ENCODE measurements around the gene NR2F6.

The NR2F6 gene

GRCh38 chr19:17264641-17264979, 18.9 kb upstream of the NR2F6 start, which contains the start of gene USHBP1:
Gene USHBP1, minus strand, starts transcription at chr19:17264745. Its CDS starts 446 bp downstream, at chr19:17264299.
- no peak within 1 kb of the TSS for H3K9ac ChIP-seq
- no peaks in the 10 kb centered on the region for H3K9me3 ChIP-seq (ENCODE audit: control insufficient read depth, low read length)
- H3K4me1 ChIP-seq: peaks cover 5% of the 10 kb centered on the region
- no peak within 1 kb of the TSS for H3K4me2 ChIP-seq (ENCODE audit: low read length)
- peak within 1 kb of the TSS; percentile 49 for H3K27ac ChIP-seq
- no peak within 1 kb of the TSS for H3K4me3 ChIP-seq (ENCODE audit: low read depth, low read length)
- H2AFZ ChIP-seq: no peak within 1 kb of the TSS
- no peaks in the 10 kb centered on the region for H3K79me2 ChIP-seq
- H3K27me3 ChIP-seq (ENCODE audit: control insufficient read depth, insufficient read depth, low read length): no peaks in the 10 kb centered on the region
- TF ChIP-seq CTCF (IDR thresholded peaks at IDR 0.05): no peak
- no peaks in the 10 kb centered on the region for H3K36me3 ChIP-seq (ENCODE audit: control insufficient read depth, insufficient read depth, low read length)

DNA sequence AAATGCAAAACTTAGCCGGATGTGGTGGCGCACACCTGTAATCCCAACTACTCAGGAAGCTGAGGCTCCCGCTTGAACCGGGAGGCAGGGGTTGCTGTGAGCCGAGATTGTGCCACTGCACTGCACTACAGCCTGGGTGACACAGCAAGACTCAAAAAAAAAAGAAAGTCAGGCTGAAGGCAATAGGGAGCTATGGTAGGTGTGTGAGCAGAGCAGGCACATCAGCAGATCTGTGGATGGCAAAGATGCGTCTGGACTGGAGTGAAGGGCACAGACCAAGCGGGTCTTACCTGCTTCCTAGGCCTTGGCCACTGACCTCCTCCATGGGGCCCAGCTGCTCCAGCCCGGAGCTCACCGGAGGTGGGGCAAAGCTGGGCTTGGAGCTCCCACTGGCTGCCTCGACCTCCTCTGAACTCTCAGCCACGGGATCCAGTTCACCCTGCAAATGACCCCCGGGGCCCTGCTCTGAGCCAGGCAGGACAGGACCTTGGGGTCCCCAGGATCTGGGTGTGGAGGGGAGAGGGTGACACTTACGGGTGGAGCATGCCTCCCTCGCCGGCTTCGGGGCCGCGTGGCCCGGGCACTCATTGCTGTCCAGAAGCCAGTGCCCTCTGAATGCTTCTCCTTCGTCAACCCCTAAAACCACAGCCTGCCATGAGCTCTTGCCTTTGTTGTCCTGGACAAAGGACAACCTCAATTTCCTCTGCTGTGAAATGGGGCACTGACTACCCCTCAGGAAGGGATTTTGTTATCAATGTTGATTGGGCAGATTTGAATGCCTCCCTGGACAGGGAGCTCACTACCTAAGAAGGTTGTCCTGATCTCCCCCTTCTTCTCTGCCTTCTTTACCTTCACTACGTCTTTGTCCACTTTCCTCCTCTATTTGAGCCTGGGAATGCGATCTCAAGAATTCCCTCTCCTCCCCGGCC, 18.3 kb upstream of the NR2F6 start:
- Histone ChIP-seq H3K4me2 (ENCODE audit: low read length) (no peak overlapping the region), H3K9ac (no peak overlapping the region), H3K4me1 (peaks cover 5% of the 10 kb centered on the region), H3K27ac (peak overlapping the region; percentile 49), H3K9me3 (ENCODE audit: control insufficient read depth, low read length) (no peaks in the 10 kb centered on the region), H3K4me3 (ENCODE audit: low read depth, low read length) (no peak overlapping the region), H3K79me2 (no peaks in the 10 kb centered on the region), H3K27me3 (ENCODE audit: control insufficient read depth, insufficient read depth, low read length) (no peaks in the 10 kb centered on the region), H2AFZ (no peak overlapping the region), H3K36me3 (ENCODE audit: control insufficient read depth, insufficient read depth, low read length) (no peaks in the 10 kb centered on the region)
- TF ChIP-seq CTCF (IDR thresholded peaks at IDR 0.05): no peak

DNA sequence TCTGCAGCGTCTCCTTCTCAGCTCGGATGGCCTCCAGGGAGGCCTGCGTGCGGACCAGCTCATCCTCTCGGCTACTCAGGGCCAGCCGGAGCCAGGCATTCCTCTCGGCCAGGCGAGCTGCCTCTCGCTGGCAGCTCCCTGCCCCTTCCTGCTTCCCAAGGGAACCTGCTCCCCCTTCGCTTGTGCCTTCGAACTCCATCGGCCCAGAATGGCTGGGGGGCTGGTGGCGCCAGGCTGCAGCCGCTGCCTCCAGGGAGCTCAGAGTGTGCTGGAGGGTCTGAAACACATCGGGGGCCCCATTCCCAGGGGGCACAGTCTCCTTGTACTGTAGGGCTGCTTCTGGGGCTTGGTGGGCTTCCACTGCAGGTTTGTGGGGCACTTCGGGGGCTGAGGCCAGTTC, 16.8 kb upstream of the NR2F6 start:
- no peak overlapping the region for H3K4me3 ChIP-seq (ENCODE audit: low read depth, low read length)
- no peak overlapping the region for H3K27ac ChIP-seq
- TF ChIP-seq CTCF (IDR thresholded peaks at IDR 0.05): no peak
- no peaks in the 10 kb centered on the region for H3K27me3 ChIP-seq (ENCODE audit: control insufficient read depth, insufficient read depth, low read length)
- H3K4me1 ChIP-seq: no peaks in the 10 kb centered on the region
- H3K36me3 ChIP-seq (ENCODE audit: control insufficient read depth, insufficient read depth, low read length): no peaks in the 10 kb centered on the region
- H3K9ac ChIP-seq: no peak overlapping the region
- no peaks in the 10 kb centered on the region for H3K9me3 ChIP-seq (ENCODE audit: control insufficient read depth, low read length)
- H3K79me2 ChIP-seq: no peaks in the 10 kb centered on the region
- H3K4me2 ChIP-seq (ENCODE audit: low read length): no peak overlapping the region
- H2AFZ ChIP-seq: no peak overlapping the region

GRCh38 chr19:17260842-17261325, 15.2 kb upstream of the NR2F6 start:
- Histone ChIP-seq H3K4me1 (no peaks in the 10 kb centered on the region), H3K4me3 (ENCODE audit: low read depth, low read length) (no peak overlapping the region), H3K9ac (no peak overlapping the region), H3K27ac (no peak overlapping the region), H3K9me3 (ENCODE audit: control insufficient read depth, low read length) (no peaks in the 10 kb centered on the region), H2AFZ (peak overlapping the region; percentile 79), H3K27me3 (ENCODE audit: control insufficient read depth, insufficient read depth, low read length) (no peaks in the 10 kb centered on the region), H3K79me2 (no peaks in the 10 kb centered on the region), H3K4me2 (ENCODE audit: low read length) (no peak overlapping the region), H3K36me3 (ENCODE audit: control insufficient read depth, insufficient read depth, low read length) (no peaks in the 10 kb centered on the region)
- TF ChIP-seq CTCF (IDR thresholded peaks at IDR 0.05): peak; percentile 94
